ENCODE measurements around the gene SLK.
A peak's percentile ranks its signal among the peaks of the same experiment; 100 is the strongest.

SLK gene

GRCh38 chr10:104036518-104037260 is 69.7 kb downstream of the SLK start:
- Mint-ChIP-seq H3K27me3 (ENCODE audit: low read depth) (peaks cover 15% of the 10 kb centered on the region), H3K4me3 (no peak overlapping the region), H3K4me1 (no peaks in the 10 kb centered on the region), H3K36me3 (ENCODE audit: low read depth) (peaks cover 5% of the 10 kb centered on the region), H3K27ac (no peak overlapping the region), H3K9me3 (no peaks in the 10 kb centered on the region)
- TF ChIP-seq CTCF (IDR thresholded peaks at IDR 0.05; ENCODE audit: unreplicated experiment in 3 of 3) = no peak

GRCh38 chr10:104037261-104037951 is 70.5 kb downstream of the SLK start:
- peaks cover 1% of the 10 kb centered on the region for H3K36me3 Mint-ChIP-seq (ENCODE audit: low read depth)
- TF ChIP-seq CTCF (IDR thresholded peaks at IDR 0.05; ENCODE audit: unreplicated experiment in 3 of 3) = no peak
- H3K27ac Mint-ChIP-seq = no peak overlapping the region
- no peaks in the 10 kb centered on the region for H3K9me3 Mint-ChIP-seq
- H3K4me1 Mint-ChIP-seq = no peaks in the 10 kb centered on the region
- peaks cover 15% of the 10 kb centered on the region for H3K27me3 Mint-ChIP-seq (ENCODE audit: low read depth)
- H3K4me3 Mint-ChIP-seq = no peak overlapping the region

- peak overlapping the region in 1 of 3 experiments; percentile 53 for H3K27ac Mint-ChIP-seq
- no peak overlapping the region for H3K4me3 Mint-ChIP-seq
- H3K4me1 Mint-ChIP-seq = no peaks in the 10 kb centered on the region
- no peaks in the 10 kb centered on the region for H3K9me3 Mint-ChIP-seq
- H3K27me3 Mint-ChIP-seq (ENCODE audit: low read depth) = peaks cover 20% of the 10 kb centered on the region
- no peak for TF ChIP-seq CTCF (IDR thresholded peaks at IDR 0.05; ENCODE audit: unreplicated experiment in 3 of 3)
- no peaks in the 10 kb centered on the region for H3K36me3 Mint-ChIP-seq (ENCODE audit: low read depth)
These were observed 71.6 kb downstream of the SLK start for GRCh38 chr10:104038537-104038936.

- Mint-ChIP-seq H3K9me3 (no peaks in the 10 kb centered on the region), H3K36me3 (ENCODE audit: low read depth) (no peaks in the 10 kb centered on the region), H3K4me3 (no peak overlapping the region), H3K27me3 (ENCODE audit: low read depth) (peaks cover 20% of the 10 kb centered on the region), H3K27ac (no peak overlapping the region), H3K4me1 (no peaks in the 10 kb centered on the region)
- TF ChIP-seq CTCF (IDR thresholded peaks at IDR 0.05; ENCODE audit: unreplicated experiment in 3 of 3) = no peak
These were observed 72.2 kb downstream of the SLK start for GRCh38 chr10:104038958-104039752.

- no peaks in the 10 kb centered on the region for H3K36me3 Mint-ChIP-seq (ENCODE audit: low read depth)
- H3K27ac Mint-ChIP-seq = no peak overlapping the region
- H3K27me3 Mint-ChIP-seq (ENCODE audit: low read depth) = peaks cover 24% of the 10 kb centered on the region
- no peaks in the 10 kb centered on the region for H3K4me1 Mint-ChIP-seq
- TF ChIP-seq CTCF (IDR thresholded peaks at IDR 0.05; ENCODE audit: unreplicated experiment in 3 of 3) = no peak
- H3K9me3 Mint-ChIP-seq = no peaks in the 10 kb centered on the region
- H3K4me3 Mint-ChIP-seq = no peak overlapping the region
These were observed 73.4 kb downstream of the SLK start for GRCh38 chr10:104040382-104040781.

All from nephron (organoid).